ENCODE data around the gene PPIL4.
"Not testable (repeated sequence)": the region's sequence is repeated elsewhere in the genome, so short reads cannot be mapped to it uniquely, and the experiment has no call there.

PPIL4 gene

DNA sequence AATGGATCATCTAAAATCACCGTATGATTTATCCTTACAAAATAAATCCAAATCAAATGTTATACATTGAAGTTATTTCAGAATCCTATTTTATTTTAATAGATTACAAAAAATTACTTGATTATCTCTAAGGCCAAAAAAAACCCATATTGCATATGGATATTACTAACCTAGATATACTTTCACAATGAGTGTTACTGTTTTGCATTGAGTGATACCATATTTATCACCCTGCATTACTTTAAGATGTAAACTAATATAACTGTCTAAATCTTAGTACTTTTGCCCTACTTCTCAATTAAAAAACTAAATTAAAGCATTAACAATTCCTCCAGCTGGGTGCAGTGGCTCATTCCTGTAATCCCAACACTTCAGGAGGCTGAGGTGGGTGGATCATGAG, 11.1 kb downstream of the PPIL4 start:
- DNase-seq (ENCODE audit: low spot score): no peak

DNA sequence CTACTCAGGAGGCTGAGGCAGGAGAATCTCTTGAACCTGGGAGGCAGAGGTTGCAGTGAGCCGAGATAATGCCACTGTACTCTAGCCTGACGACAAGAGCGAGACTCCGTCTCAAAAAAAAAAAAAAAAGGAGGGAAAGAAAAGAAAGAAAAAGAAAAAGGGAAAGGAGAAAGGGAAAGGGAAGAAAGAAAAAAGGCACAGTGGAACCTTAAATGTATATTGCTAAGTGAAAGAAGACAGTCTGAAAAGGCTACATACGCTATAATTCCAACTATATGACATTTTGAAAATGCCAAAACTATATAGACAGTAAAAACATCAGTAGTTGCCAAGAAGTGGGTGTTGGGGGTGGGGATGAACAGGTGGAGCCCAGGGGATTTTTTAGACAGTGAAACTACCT, 16.2 kb downstream of the PPIL4 start:
- DNase-seq (ENCODE audit: low spot score): no peak

GRCh38 chr6:149515494-149515893, 30.3 kb downstream of the PPIL4 start:
- DNase-seq (ENCODE audit: low spot score): no peak

- DNase-seq (ENCODE audit: low spot score): no peak
Observed at GRCh38 chr6:149513915-149514314, 31.9 kb downstream of the PPIL4 start.

DNA sequence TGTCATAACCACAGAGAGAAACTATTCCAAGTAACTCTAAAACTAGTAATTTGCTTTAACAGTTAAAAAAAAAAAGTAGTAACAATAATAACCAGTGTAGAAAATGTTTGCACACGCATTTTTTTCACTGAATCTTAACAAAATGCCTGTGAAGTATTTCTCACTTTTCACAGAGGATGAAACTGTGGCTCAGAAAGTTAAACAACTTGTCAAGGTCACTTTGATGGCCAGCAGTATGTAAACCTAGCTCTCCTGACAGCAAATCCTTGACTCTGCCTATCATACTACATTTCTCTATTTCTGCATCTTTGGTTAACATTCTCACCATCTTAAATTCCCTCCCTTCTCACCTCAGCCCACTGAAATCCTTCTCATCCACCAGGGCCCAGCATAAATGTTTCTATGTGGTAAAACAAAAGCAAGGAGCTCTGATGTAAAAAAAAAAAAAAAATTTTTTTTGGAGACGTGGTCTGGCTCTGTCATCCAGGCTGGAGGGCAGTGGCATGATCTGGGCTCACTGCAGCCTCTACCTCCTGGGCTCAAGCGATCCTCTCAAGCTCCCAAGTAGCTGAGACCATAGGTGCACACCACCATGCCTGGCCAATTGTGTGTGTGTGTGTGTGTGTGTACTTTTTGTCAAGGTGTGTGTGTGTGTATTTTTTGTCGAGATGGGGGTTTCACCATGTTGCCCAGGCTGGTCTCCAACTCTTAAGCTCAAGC, 34.9 kb downstream of the PPIL4 start:
- DNase-seq (ENCODE audit: low spot score): no peak

GRCh38 chr6:149508485-149508884, 37.4 kb downstream of the PPIL4 start:
- DNase-seq (ENCODE audit: low spot score): no peak

DNA sequence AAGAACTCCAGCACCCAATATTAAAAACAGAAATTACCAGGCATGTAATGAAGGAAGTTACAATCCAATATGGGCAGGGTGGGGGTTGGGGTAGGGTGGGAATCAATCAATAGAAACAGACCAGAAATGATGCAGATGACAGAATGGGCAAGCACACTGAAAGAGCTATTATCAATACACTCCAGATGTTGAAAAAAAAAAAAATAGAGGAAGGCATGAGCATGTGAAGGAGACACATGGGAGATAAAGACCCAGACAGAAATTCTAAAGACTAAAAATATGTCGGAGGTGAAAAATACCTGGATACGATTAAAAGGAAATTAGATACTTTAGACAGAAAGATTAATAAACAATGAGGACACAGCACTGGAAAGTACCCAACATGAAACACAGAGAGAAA, 42.0 kb downstream of the PPIL4 start:
- DNase-seq (ENCODE audit: low spot score): no peak

DNA sequence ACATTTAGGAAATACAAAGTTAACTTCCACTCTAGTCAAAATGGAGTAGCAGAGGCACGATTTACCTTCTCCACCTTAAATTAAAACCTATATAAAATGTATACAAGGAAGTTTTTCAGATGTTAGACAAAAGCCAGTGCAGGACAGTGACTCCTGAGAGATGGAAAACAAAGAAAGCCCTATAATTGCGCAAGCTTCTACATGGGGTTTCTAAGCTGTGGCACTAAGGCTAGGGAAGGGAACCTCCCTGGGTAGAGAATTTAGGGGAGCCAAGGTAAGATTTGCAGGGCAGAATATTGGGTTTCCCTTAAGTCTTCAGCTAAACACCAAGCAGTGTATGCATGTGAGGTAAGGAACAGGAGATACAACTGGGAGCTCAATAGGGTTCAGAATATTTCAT, 42.6 kb downstream of the PPIL4 start:
- DNase-seq (ENCODE audit: low spot score): no peak

DNA sequence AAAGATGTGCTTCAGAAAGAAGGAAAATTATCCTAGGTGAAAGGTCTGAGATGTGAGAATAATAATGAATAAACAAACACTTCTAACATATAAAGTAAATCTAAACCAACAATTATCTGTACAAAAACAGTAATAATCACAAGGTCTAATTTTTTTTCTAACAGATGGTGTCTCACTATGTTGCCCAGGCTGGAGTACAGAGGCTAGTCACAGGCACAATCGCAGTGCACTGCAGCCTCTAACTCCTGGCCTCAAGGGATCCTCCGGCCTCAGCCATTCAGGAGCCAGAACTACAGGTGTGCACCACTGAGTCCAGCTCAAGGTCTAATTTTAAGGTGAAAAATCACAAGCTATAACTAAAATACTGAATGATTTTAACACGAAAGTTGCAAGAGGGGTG, 44.1 kb downstream of the PPIL4 start:
- no peak for DNase-seq (ENCODE audit: low spot score)

DNA sequence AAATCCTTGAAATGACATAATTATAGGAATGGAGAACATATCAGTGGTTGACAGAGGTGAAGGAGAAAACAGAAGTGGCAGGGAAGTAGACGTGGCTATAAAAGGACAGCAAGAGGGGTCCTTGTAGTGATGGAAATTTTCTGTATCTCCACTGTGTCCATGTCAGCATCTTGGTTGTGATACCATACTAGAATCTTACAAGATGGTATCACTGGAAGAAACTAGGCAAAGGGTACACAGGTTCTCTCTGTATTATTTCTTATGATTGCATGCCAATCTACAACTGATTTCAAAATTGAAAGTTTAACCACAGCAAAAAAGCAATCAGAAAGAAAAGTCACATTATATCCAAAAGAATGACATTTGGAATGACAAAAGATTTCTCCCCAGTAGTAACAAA, 44.6 kb downstream of the PPIL4 start:
- no peak for DNase-seq (ENCODE audit: low spot score)

DNA sequence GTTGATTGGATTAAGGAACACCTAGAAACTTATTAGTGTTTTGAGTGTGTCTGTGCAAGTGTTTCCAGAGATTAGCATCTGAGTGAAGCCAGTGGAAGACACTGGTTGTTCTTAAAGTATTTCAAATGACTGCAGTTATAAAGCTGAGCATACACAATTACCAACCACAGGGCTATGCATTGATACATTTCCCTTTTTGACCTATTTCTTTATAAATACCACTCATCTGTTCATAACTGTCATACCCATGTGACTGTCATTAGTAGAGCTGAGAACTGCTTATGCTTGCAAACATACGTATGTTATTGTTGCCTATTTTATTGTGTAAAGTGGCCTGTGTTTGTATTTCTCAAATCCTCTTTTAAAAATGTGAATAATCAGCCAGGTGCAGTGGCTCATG, 45.7 kb downstream of the PPIL4 start:
- no peak for DNase-seq (ENCODE audit: low spot score)

GRCh38 chr6:149499066-149499465, 46.8 kb downstream of the PPIL4 start:
- DNase-seq (ENCODE audit: low spot score): no peak

GRCh38 chr6:149497365-149497764, 48.5 kb downstream of the PPIL4 start:
- DNase-seq (ENCODE audit: low spot score): no peak

DNA sequence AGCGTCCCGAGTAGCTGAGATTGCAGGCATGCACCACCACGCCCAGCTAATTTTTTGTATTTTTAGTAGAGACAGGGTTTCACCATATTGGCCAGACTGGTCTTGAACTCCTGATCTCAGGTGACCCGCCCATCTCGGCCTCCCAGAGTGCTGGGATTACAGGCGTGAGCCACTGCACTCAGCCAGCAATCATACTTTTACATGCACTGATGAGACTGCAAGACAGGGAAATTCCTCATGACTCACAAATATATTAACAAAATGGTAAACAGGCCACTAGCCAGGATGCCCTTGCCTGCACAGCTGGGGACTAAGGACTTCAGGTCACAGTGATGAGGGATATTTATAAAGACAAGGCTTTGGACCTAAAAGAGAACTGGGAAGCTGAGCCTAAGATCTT, 49.2 kb downstream of the PPIL4 start:
- not testable (repeated sequence) for DNase-seq (ENCODE audit: low spot score)

- not testable (repeated sequence) for DNase-seq (ENCODE audit: low spot score)
Observed at GRCh38 chr6:149495349-149496016, 50.4 kb downstream of the PPIL4 start.

DNA sequence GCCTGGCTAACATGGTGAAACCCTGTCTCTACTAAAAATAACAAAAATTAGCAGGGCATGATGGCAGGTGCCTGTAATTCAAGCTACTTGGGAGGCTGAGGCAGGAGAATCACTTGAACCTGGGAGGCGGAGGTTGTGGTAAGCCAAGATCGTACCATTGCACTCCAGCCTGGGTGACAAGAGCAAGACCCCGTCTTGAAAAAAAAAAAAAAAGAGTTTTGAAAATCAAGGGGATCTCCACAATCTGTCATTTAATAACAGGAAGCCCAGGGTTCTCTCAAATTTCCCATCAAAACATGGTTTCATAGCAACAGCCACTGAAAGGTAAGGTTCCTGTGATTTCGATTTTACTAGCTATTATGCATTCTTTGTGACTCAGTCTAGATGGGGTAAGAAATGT, 51.0 kb downstream of the PPIL4 start:
- DNase-seq (ENCODE audit: low spot score): not testable (repeated sequence)

- no peak for DNase-seq (ENCODE audit: low spot score)
Observed at GRCh38 chr6:149493761-149494320, 52.0 kb downstream of the PPIL4 start.

GRCh38 chr6:149492798-149493343, 53.0 kb downstream of the PPIL4 start:
- no peak for DNase-seq (ENCODE audit: low spot score)

DNA sequence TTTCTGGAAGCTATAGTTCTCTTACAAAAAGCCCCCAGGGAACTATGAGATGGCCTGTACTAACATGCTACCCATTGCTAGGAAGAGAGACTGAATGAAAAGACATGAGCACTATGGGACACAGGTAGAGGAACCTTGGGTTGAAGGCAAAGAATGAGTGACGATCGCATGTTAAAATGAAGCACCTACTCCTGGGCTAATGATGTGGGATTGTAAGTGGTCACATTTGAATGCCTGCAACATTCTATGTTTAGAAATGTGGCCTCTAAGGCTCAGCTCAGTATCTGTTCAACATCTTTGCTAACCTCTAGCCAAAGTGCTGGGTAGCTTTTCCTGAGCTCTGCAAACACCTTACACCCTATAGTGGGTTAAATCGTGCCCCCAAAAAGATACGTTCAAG, 55.9 kb downstream of the PPIL4 start:
- no peak for DNase-seq (ENCODE audit: low spot score)

- DNase-seq (ENCODE audit: low spot score): no peak
Observed at GRCh38 chr6:149488815-149489214, 57.0 kb downstream of the PPIL4 start.

GRCh38 chr6:149487316-149487715, 58.5 kb downstream of the PPIL4 start:
- DNase-seq (ENCODE audit: low spot score): no peak

- DNase-seq (ENCODE audit: low spot score): no peak
Observed at GRCh38 chr6:149484733-149485700, 60.8 kb downstream of the PPIL4 start, which contains the start of gene ZC3H12D. ZC3H12D (minus strand) TSS chr6:149485014; CDS start chr6:149474543, 10,471 bp downstream.

Data from globus pallidus (tissue), 1 donor.